PC-3 (cell line): ENCODE measurements around the gene HDAC9. TPM values are rescaled to one million over a fixed set of nuclear protein-coding genes. Genes with fewer than 3 reads are reported as not detected.

Experiments used
- ATAC-seq: fragments of 200-7000 bp; cut with Tn5 transposase; 2 replicates; pipeline ENCODE4 v1.9.1; 2020; ENCODE audit warnings: mild to moderate bottlenecking, moderate library complexity
- BruUV-seq: library from RNA; stranded (reverse); fragments of 400-500 nt; replicated peaks from 2 replicates; lab custom pipeline; 2021; lab: Mats Ljungman, UMichigan
- CTCF ChIA-PET: fragments of 300-600 bp; sonication (Branson Sonifier 250); formaldehyde crosslinking; loops from one replicate; lab custom pipeline; 2022; ENCODE audit warnings: antibody characterized with exemption; lab: Charles Lee
- POLR2A ChIA-PET: fragments of 300-600 bp; sonication (Branson Sonifier 250); formaldehyde crosslinking; loops from one replicate; lab custom pipeline; 2022; ENCODE audit warnings: antibody characterized with exemption; ENCODE audit not compliant: unreplicated experiment; lab: Charles Lee
- DNase-seq: peaks from one replicate; pipeline ENCODE4 v3.0.0-alpha.2; 2015
- H2AFZ ChIP-seq: fragments of 300-600 bp; sonication (generic); 2 replicates; pipeline ENCODE4 v1.6.0; 2016; ENCODE audit warnings: antibody characterized with exemption, low read length
- H3F3A ChIP-seq: fragments of 300-600 bp; sonication (generic); one replicate; pipeline ENCODE4 v1.6.0; 2017; ENCODE audit warnings: antibody characterized with exemption, low read length, control low read depth, mild to moderate bottlenecking; ENCODE audit not compliant: unreplicated experiment
- H3K27ac ChIP-seq: fragments of 300-600 bp; sonication (generic); 2 replicates; pipeline ENCODE4 v1.5.1; 2016; ENCODE audit warnings: mild to moderate bottlenecking, low read length
- H3K27me3 ChIP-seq: fragments of 300-600 bp; sonication (generic); 2 replicates; pipeline ENCODE4 v1.6.1; 2016; ENCODE audit warnings: low read length, mixed read lengths
- H3K36me3 ChIP-seq: fragments of 300-600 bp; sonication (generic); 2 replicates; pipeline ENCODE4 v1.6.1; 2016; ENCODE audit warnings: low read depth, mixed run types, low read length, mixed read lengths
- H3K4me1 ChIP-seq: fragments of 300-600 bp; sonication (generic); 2 replicates; pipeline ENCODE4 v1.5.1; 2016; ENCODE audit warnings: low read length; ENCODE audit not compliant: insufficient read depth
- H3K4me2 ChIP-seq: fragments of 300-600 bp; sonication (generic); 2 replicates; pipeline ENCODE4 v1.6.0; 2016; ENCODE audit warnings: low read length
- H3K4me3 ChIP-seq: fragments of 300-600 bp; sonication (generic); 2 replicates; pipeline ENCODE4 v1.5.1; 2016; ENCODE audit warnings: mild to moderate bottlenecking, low read length, mixed read lengths
- H3K79me2 ChIP-seq: fragments of 300-600 bp; sonication (generic); 2 replicates; pipeline ENCODE4 v1.6.1; 2017; ENCODE audit warnings: low read length, mixed read lengths
- H3K9ac ChIP-seq: fragments of 300-600 bp; sonication (generic); 2 replicates; pipeline ENCODE4 v1.6.0; 2016; ENCODE audit warnings: mild to moderate bottlenecking, low read length
- H3K9me2 ChIP-seq: fragments of 300-600 bp; sonication (generic); replicated peaks from 2 replicates; pipeline ENCODE4 v1.6.1; 2016; ENCODE audit warnings: mixed run types, low read length, mixed read lengths
- H3K9me3 ChIP-seq: fragments of 300-600 bp; sonication (generic); 2 replicates; pipeline ENCODE4 v1.6.1; 2016; ENCODE audit warnings: low read length, mixed read lengths
- H4K20me1 ChIP-seq: fragments of 300-600 bp; sonication (generic); 2 replicates; pipeline ENCODE4 v1.6.1; 2016; ENCODE audit warnings: low read length, mixed read lengths
- EZH2 ChIP-seq: fragments of 300-600 bp; sonication (generic); IDR thresholded peaks from one replicate; pipeline ENCODE4 v1.6.1; 2017; ENCODE audit warnings: antibody characterized with exemption, mild to moderate bottlenecking, low read length; ENCODE audit not compliant: unreplicated experiment
- EZH2phosphoT487 ChIP-seq: fragments of 300-600 bp; sonication (generic); IDR thresholded peaks from 2 replicates; pipeline ENCODE4 v1.6.1; 2018; ENCODE audit warnings: mild to moderate bottlenecking, antibody characterized with exemption, low read length, borderline replicate concordance
- intact Hi-C: fragments of 100-400 bp; cut with micrococcal nuclease; formaldehyde crosslinking; loops from 2 replicates; pipeline ENCODE4 v1.9.0; 2023
- total RNA-seq: library from RNA; depleted of rRNA; stranded (reverse); fragments of >200 nt; gene quantifications from 2 replicates; pipeline ENCODE4 v1.2.3, GENCODE V29; 2014
- TF ChIP-seq, protein P1 (sequence below): fragments of 300-600 bp; sonication (generic); conservative IDR thresholded peaks from 2 replicates; pipeline ENCODE4 v1.5.1; 2017; ENCODE audit warnings: antibody characterized with exemption, low read depth, mild to moderate bottlenecking, low read length

The HDAC9 gene
- total RNA-seq, 1 experiment from 2014 or later, result 7.8 TPM

- POLR2A ChIA-PET, result no interaction called here
Measured at GRCh38 chr7:18903695-18904094, 408.1 kb downstream of the HDAC9 start.

GRCh38 chr7:18905316-18905943, 409.9 kb downstream of the HDAC9 start:
- no peak for DNase-seq
- no peak overlapping the region for H3K4me3 ChIP-seq
- no peaks in the 10 kb centered on the region for H3K36me3 ChIP-seq
- no peaks in the 10 kb centered on the region for H3K4me1 ChIP-seq
- no peak overlapping the region for H3K4me2 ChIP-seq
- H3F3A ChIP-seq, result no peaks in the 10 kb centered on the region
- ATAC-seq, result no peak
- H3K27ac ChIP-seq, result no peak overlapping the region
- H3K9me3 ChIP-seq, result no peaks in the 10 kb centered on the region
- H3K27me3 ChIP-seq, result no peaks in the 10 kb centered on the region
- CTCF ChIA-PET, result no interaction called here
- H3K9ac ChIP-seq, result no peak overlapping the region
- H3K79me2 ChIP-seq, result no peaks in the 10 kb centered on the region
- intact Hi-C loops, result no loop called here
- no peaks in the 10 kb centered on the region for H4K20me1 ChIP-seq
- no TSS peak for BruUV-seq
- POLR2A ChIA-PET, result interaction anchor here (0.7 kb wide), 1 partner anchor 13 kb away, joined by 4 read pairs; no protein-coding TSS in a partner anchor
- H2AFZ ChIP-seq, result no peak overlapping the region
- TF ChIP-seq EZH2phosphoT487 (no peak), EZH2 (no peak)
- TF ChIP-seq, protein P1, sequence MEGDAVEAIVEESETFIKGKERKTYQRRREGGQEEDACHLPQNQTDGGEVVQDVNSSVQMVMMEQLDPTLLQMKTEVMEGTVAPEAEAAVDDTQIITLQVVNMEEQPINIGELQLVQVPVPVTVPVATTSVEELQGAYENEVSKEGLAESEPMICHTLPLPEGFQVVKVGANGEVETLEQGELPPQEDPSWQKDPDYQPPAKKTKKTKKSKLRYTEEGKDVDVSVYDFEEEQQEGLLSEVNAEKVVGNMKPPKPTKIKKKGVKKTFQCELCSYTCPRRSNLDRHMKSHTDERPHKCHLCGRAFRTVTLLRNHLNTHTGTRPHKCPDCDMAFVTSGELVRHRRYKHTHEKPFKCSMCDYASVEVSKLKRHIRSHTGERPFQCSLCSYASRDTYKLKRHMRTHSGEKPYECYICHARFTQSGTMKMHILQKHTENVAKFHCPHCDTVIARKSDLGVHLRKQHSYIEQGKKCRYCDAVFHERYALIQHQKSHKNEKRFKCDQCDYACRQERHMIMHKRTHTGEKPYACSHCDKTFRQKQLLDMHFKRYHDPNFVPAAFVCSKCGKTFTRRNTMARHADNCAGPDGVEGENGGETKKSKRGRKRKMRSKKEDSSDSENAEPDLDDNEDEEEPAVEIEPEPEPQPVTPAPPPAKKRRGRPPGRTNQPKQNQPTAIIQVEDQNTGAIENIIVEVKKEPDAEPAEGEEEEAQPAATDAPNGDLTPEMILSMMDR, result no peak
- no peaks in the 10 kb centered on the region for H3K9me2 ChIP-seq

More at GRCh38 chr7:18903695-18904094, 408.1 kb downstream of the HDAC9 start:
- no peaks in the 10 kb centered on the region for H4K20me1 ChIP-seq
- CTCF ChIA-PET, result no interaction called here
- TF ChIP-seq, protein P1, result no peak
- TF ChIP-seq EZH2phosphoT487 (no peak), EZH2 (no peak)
- no peak overlapping the region for H3K27ac ChIP-seq
- BruUV-seq, result no TSS peak
- H3K27me3 ChIP-seq, result no peaks in the 10 kb centered on the region
- no peak overlapping the region for H3K9ac ChIP-seq
- DNase-seq (no peak), ATAC-seq (no peak)
- H3K79me2 ChIP-seq, result no peaks in the 10 kb centered on the region
- no peak overlapping the region for H3K4me3 ChIP-seq
- H3K4me1 ChIP-seq, result no peaks in the 10 kb centered on the region
- intact Hi-C loops, result no loop called here
- no peak overlapping the region for H3K4me2 ChIP-seq
- no peaks in the 10 kb centered on the region for H3K9me2 ChIP-seq
- no peak overlapping the region for H2AFZ ChIP-seq
- H3F3A ChIP-seq, result no peaks in the 10 kb centered on the region
- H3K36me3 ChIP-seq, result no peaks in the 10 kb centered on the region
- H3K9me3 ChIP-seq, result no peaks in the 10 kb centered on the region

DNA sequence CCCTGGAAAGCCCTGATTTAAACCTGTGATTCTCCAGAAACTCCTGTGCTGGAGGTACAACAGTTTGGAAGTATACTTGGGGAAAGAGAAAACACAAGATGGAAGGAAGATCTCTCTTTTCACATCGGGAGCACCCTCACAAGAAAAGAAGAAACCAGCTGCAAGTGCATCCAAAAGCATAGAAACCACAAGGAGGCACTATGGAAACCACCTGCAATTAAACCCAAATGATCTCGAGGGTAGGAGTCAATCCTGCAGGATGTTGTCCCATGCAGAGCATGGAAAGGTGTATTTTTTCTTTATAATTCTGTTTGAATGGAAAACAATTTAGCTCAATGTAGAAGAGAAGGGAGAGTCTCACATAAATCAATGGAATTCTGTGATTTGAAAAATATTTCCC, 411.4 kb downstream of the HDAC9 start:
- DNase-seq (peak; percentile 28), ATAC-seq (no peak)
- Histone ChIP-seq H3K27me3 (no peaks in the 10 kb centered on the region), H3K9ac (no peak overlapping the region), H3K9me2 (no peaks in the 10 kb centered on the region), H3K36me3 (no peaks in the 10 kb centered on the region), H3K9me3 (no peaks in the 10 kb centered on the region), H3K4me3 (no peak overlapping the region), H3K79me2 (no peaks in the 10 kb centered on the region), H3K4me1 (no peaks in the 10 kb centered on the region), H2AFZ (no peak overlapping the region), H3F3A (no peaks in the 10 kb centered on the region), H4K20me1 (no peaks in the 10 kb centered on the region), H3K27ac (no peak overlapping the region), H3K4me2 (no peak overlapping the region)
- CTCF ChIA-PET, result interaction anchor here (0.6 kb wide), 1 partner anchor 11 kb away, joined by 3 read pairs; no protein-coding TSS in a partner anchor
- POLR2A ChIA-PET, result no interaction called here
- TF ChIP-seq EZH2phosphoT487, result no peak
- TF ChIP-seq, protein P1, result peak; percentile 52
- TF ChIP-seq EZH2, result no peak
- no TSS peak for BruUV-seq
- intact Hi-C loops, result no loop called here
